Measurements from ENCODE around the gene CCNG2.

GRCh38 chr4:77155631-77156452 lies 1.2 kb upstream of the CCNG2 start:
- TF ChIP-seq POU6F1 (CRISPR knock-in tag; IDR thresholded peaks at IDR 0.05; ENCODE audit: borderline replicate concordance, low read depth) = no peak
- no peak for TF ChIP-seq ZNF70 (CRISPR knock-in tag; IDR thresholded peaks at IDR 0.05)
- no peak for TF ChIP-seq PPARA (CRISPR knock-in tag; IDR thresholded peaks at IDR 0.05; ENCODE audit: borderline replicate concordance)
- no peak for TF ChIP-seq ZFP30 (CRISPR knock-in tag; IDR thresholded peaks at IDR 0.05)
